PC-9 (cell line): Measurements from ENCODE around the gene GLRX3. TPM values are rescaled to one million over a fixed set of nuclear protein-coding genes. Genes with fewer than 3 reads are reported as not detected.

ENCODE experiments used
- BruUV-seq: library from RNA; stranded (reverse); fragments of 400-500 nt; replicated peaks from 2 replicates; lab custom pipeline; 2021; lab: Mats Ljungman, UMichigan
- CTCF ChIA-PET: fragments of 300-600 bp; sonication (Branson Sonifier 250); formaldehyde crosslinking; loops from one replicate; lab custom pipeline; 2022; ENCODE audit warnings: antibody characterized with exemption; lab: Charles Lee
- POLR2A ChIA-PET: fragments of 300-600 bp; sonication (Branson Sonifier 250); formaldehyde crosslinking; loops from one replicate; lab custom pipeline; 2022; ENCODE audit warnings: antibody characterized with exemption; ENCODE audit not compliant: unreplicated experiment; lab: Charles Lee
- DNase-seq, 2 experiments: peaks; one replicate each; pipeline versions ENCODE4 v3.0.0 to v3.0.0-alpha.2; 2015 to 2022; ENCODE audit warnings: mixed read lengths in 1 of 2
- H2AFZ ChIP-seq: fragments of 200-600 bp; sonication (generic); 2 replicates; pipeline ENCODE4 v1.8.1; 2017; ENCODE audit warnings: antibody characterized with exemption
- H3F3A ChIP-seq: fragments of 200-600 bp; sonication (generic); 2 replicates; pipeline ENCODE4 v1.8.1; 2017; ENCODE audit warnings: antibody characterized with exemption, mild to moderate bottlenecking, low read depth; ENCODE audit not compliant: insufficient read depth
- H3K27ac ChIP-seq: fragments of 200-600 bp; sonication (generic); 2 replicates; pipeline ENCODE4 v1.6.1; 2016; ENCODE audit warnings: mixed run types
- H3K27me3 ChIP-seq: fragments of 200-600 bp; sonication (generic); 2 replicates; pipeline ENCODE4 v1.6.1; 2016; ENCODE audit warnings: low read depth, mixed run types; ENCODE audit not compliant: insufficient read depth
- H3K36me3 ChIP-seq: fragments of 200-600 bp; sonication (generic); 2 replicates; pipeline ENCODE4 v1.6.1; 2016; ENCODE audit warnings: low read depth, mixed run types
- H3K4me1 ChIP-seq: fragments of 200-600 bp; sonication (generic); replicated peaks from 2 replicates; pipeline ENCODE4 v1.6.1; 2016; ENCODE audit warnings: mixed run types; ENCODE audit not compliant: insufficient read depth
- H3K4me2 ChIP-seq: fragments of 200-600 bp; sonication (generic); 2 replicates; pipeline ENCODE4 v1.6.1; 2017; ENCODE audit warnings: mixed run types
- H3K4me3 ChIP-seq: fragments of 200-600 bp; sonication (generic); 2 replicates; pipeline ENCODE4 v1.6.1; 2016; ENCODE audit warnings: mixed run types
- H3K79me2 ChIP-seq: fragments of 200-600 bp; sonication (generic); 2 replicates; pipeline ENCODE4 v1.6.1; 2017; ENCODE audit warnings: low read depth, mixed run types
- H3K9me2 ChIP-seq: fragments of 200-600 bp; sonication (generic); 2 replicates; pipeline ENCODE4 v1.8.1; 2017; ENCODE audit warnings: mild to moderate bottlenecking; ENCODE audit not compliant: insufficient read depth
- H3K9me3 ChIP-seq: fragments of 200-600 bp; sonication (generic); 2 replicates; pipeline ENCODE4 v1.8.1; 2016; ENCODE audit warnings: low read depth; ENCODE audit not compliant: insufficient read depth
- H4K20me1 ChIP-seq: fragments of 200-600 bp; sonication (generic); 2 replicates; pipeline ENCODE4 v1.8.1; 2017; ENCODE audit not compliant: insufficient read depth
- EZH2 ChIP-seq: fragments of 200-600 bp; sonication (generic); IDR thresholded peaks from 2 replicates; pipeline ENCODE4 v1.8.0; 2017; ENCODE audit warnings: antibody characterized with exemption, low read depth
- intact Hi-C: fragments of 100-400 bp; cut with micrococcal nuclease; formaldehyde crosslinking; loops from one replicate; pipeline ENCODE4 v1.10.0; 2022; ENCODE audit not compliant: unreplicated experiment
- total RNA-seq: library from RNA; stranded (reverse); gene quantifications from 2 replicates; pipeline ENCODE4 v1.2.3, GENCODE V29; 2021
- TF ChIP-seq, protein P1 (sequence below): fragments of 200-600 bp; sonication (generic); conservative IDR thresholded peaks from 2 replicates; pipeline ENCODE4 v1.6.1; 2017; ENCODE audit warnings: mixed run types, antibody characterized with exemption, mild to moderate bottlenecking, moderate library complexity

The GLRX3 gene
- total RNA-seq, 1 experiment from 2014 or later: 78.0 TPM

GRCh38 chr10:130190737-130191115 lies 54.5 kb downstream of the GLRX3 start:
- BruUV-seq: no TSS peak

DNA sequence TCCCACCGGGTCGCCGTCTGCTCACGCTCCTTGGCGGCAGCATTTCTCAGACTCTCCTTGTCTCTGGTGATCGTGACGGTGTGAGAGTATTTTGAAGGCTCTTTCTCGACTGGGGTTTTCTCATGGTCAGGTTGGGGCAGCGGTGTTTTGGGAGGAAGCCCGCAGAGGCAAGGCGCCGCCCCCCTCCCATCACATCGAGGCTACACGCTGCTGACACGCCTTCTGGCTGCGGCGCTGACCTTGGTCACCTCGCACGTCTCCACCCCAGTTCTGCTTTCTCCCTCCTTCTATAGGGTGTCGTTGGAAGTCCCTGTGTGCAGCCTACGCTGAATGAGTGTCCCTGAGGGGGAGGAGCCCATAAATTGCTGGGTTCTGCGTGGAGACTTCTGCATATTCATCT lies 55.2 kb downstream of the GLRX3 start:
- Histone ChIP-seq H3K9me2 (no peaks in the 10 kb centered on the region), H3K36me3 (no peaks in the 10 kb centered on the region), H3K4me2 (no peak overlapping the region), H3K9me3 (no peaks in the 10 kb centered on the region), H2AFZ (no peak overlapping the region), H3K4me1 (no peaks in the 10 kb centered on the region), H3K27me3 (no peaks in the 10 kb centered on the region), H3K79me2 (no peaks in the 10 kb centered on the region), H4K20me1 (no peaks in the 10 kb centered on the region), H3F3A (no peaks in the 10 kb centered on the region), H3K27ac (no peak overlapping the region), H3K4me3 (no peak overlapping the region)
- intact Hi-C loops: no loop called here
- DNase-seq: no peak
- CTCF ChIA-PET: no interaction called here
- TF ChIP-seq EZH2: no peak
- TF ChIP-seq, protein P1, sequence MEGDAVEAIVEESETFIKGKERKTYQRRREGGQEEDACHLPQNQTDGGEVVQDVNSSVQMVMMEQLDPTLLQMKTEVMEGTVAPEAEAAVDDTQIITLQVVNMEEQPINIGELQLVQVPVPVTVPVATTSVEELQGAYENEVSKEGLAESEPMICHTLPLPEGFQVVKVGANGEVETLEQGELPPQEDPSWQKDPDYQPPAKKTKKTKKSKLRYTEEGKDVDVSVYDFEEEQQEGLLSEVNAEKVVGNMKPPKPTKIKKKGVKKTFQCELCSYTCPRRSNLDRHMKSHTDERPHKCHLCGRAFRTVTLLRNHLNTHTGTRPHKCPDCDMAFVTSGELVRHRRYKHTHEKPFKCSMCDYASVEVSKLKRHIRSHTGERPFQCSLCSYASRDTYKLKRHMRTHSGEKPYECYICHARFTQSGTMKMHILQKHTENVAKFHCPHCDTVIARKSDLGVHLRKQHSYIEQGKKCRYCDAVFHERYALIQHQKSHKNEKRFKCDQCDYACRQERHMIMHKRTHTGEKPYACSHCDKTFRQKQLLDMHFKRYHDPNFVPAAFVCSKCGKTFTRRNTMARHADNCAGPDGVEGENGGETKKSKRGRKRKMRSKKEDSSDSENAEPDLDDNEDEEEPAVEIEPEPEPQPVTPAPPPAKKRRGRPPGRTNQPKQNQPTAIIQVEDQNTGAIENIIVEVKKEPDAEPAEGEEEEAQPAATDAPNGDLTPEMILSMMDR: no peak
- no TSS peak for BruUV-seq
- POLR2A ChIA-PET: no interaction called here

More at GRCh38 chr10:130190737-130191115, 54.5 kb downstream of the GLRX3 start:
- Histone ChIP-seq H3F3A (no peaks in the 10 kb centered on the region), H3K9me2 (no peaks in the 10 kb centered on the region), H2AFZ (no peak overlapping the region), H3K4me1 (no peaks in the 10 kb centered on the region), H3K9me3 (no peaks in the 10 kb centered on the region), H3K4me2 (no peak overlapping the region), H3K27ac (no peak overlapping the region), H4K20me1 (no peaks in the 10 kb centered on the region), H3K79me2 (no peaks in the 10 kb centered on the region), H3K27me3 (no peaks in the 10 kb centered on the region), H3K4me3 (no peak overlapping the region), H3K36me3 (no peaks in the 10 kb centered on the region)
- no peak for TF ChIP-seq EZH2
- TF ChIP-seq, protein P1: no peak
- DNase-seq: no peak
- intact Hi-C loops: no loop called here
- POLR2A ChIA-PET: no interaction called here
- CTCF ChIA-PET: no interaction called here

DNA sequence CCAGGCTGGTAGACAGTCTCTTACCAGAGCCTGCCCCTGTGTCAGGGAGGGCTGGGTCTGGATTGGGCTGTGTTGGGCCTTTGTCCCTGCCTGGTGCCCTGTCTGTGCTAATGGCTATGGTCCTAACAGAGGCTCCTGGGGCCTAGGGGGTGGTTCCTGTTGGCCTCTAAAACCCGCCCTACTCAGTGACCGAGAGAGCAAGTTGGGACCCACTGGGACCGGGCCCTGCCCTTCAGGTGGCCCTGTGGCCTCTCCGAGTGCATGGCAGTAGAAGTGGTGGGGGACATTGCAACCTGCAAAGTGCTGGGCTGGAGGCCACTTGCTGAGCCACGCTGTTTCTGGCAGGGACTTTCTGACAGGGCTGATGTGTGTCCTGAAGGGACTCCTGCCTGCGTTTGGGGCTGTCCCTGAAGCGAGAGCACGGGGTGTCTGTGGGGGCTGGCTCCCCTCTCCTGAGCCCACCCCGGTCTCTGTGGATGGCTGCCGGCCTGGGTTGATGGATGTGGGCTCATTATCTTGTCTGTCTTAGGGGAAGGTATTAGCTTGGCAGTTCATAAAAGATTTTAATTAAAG lies 56.2 kb downstream of the GLRX3 start:
- no TSS peak for BruUV-seq

More for the DNA sequence above, 56.2 kb downstream of the GLRX3 start:
- no peaks in the 10 kb centered on the region for H3K4me1 ChIP-seq
- ChIA-PET POLR2A (no interaction called here), CTCF (no interaction called here)
- H3K9me3 ChIP-seq: no peaks in the 10 kb centered on the region
- H3K27ac ChIP-seq: no peak overlapping the region
- H2AFZ ChIP-seq: no peak overlapping the region
- no peaks in the 10 kb centered on the region for H3K36me3 ChIP-seq
- H3K27me3 ChIP-seq: no peaks in the 10 kb centered on the region
- H3K4me2 ChIP-seq: no peak overlapping the region
- H3K79me2 ChIP-seq: no peaks in the 10 kb centered on the region
- H4K20me1 ChIP-seq: no peaks in the 10 kb centered on the region
- H3K4me3 ChIP-seq: no peak overlapping the region
- DNase-seq: no peak
- no peaks in the 10 kb centered on the region for H3K9me2 ChIP-seq
- no peaks in the 10 kb centered on the region for H3F3A ChIP-seq
- no peak for TF ChIP-seq EZH2
- TF ChIP-seq, protein P1: no peak
- intact Hi-C loops: no loop called here
